Choroid plexus epithelial cell (primary cell): ENCODE results near the gene IFT81.

Source experiments
- DNase-seq: peaks from one replicate; pipeline ENCODE4 v3.0.0-alpha.2; 2010; ENCODE audit warnings: low read depth
- H3K4me3 ChIP-seq: 2 replicates; pipeline ENCODE4 v1.5.1; 2011; ENCODE audit warnings: low read depth, mild to moderate bottlenecking, control low read depth, low read length, moderate library complexity
- TF ChIP-seq, protein P1 (sequence below): conservative IDR thresholded peaks from 2 replicates; pipeline ENCODE4 v1.5.1; 2011; ENCODE audit warnings: low read depth, mild to moderate bottlenecking, control low read depth, inconsistent platforms, low read length, moderate library complexity

Gene IFT81

DNA sequence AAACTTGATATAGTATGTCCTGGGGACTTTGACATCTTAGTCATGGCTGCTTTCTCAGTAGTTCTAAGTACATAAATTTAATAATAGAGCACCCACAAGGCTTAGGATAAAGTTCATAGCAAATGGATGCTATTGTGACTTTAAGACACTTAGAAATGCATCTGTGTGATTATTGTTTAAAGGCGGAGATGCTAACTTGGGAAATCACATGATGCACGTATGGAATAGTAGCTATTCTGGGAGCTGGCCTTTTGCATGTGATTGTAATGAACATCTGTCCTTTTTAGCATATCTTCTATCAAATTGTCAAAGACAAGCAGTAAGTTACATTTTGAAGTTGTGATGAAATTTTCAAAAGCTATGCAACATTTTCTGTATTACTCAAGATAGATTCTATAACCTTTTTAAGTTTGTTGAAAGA lies 110.2 kb downstream of the IFT81 start:
- no peak overlapping the region for H3K4me3 ChIP-seq
- TF ChIP-seq, protein P1, sequence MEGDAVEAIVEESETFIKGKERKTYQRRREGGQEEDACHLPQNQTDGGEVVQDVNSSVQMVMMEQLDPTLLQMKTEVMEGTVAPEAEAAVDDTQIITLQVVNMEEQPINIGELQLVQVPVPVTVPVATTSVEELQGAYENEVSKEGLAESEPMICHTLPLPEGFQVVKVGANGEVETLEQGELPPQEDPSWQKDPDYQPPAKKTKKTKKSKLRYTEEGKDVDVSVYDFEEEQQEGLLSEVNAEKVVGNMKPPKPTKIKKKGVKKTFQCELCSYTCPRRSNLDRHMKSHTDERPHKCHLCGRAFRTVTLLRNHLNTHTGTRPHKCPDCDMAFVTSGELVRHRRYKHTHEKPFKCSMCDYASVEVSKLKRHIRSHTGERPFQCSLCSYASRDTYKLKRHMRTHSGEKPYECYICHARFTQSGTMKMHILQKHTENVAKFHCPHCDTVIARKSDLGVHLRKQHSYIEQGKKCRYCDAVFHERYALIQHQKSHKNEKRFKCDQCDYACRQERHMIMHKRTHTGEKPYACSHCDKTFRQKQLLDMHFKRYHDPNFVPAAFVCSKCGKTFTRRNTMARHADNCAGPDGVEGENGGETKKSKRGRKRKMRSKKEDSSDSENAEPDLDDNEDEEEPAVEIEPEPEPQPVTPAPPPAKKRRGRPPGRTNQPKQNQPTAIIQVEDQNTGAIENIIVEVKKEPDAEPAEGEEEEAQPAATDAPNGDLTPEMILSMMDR = no peak
- peak; percentile 44 for DNase-seq

DNA sequence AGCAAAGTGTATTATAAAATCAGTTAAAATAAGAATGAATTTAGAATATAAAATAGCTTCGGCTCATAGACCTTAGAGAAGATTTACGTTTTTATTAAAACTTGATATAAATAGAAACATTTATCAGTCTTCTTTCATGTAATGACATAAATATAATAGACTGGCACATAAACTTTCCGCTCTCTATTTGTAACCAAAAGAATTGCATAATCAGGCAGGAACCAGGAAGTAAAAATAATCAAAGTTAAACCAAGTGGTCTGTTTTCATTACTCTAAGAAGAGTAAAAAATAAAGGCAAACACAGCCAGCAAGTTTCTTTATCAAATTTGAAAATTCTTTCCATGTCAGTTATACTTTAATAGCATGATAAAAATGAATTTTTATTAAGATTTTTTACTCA lies 110.6 kb downstream of the IFT81 start:
- TF ChIP-seq, protein P1 = no peak
- H3K4me3 ChIP-seq = no peak overlapping the region
- DNase-seq = peak; percentile 50

DNA sequence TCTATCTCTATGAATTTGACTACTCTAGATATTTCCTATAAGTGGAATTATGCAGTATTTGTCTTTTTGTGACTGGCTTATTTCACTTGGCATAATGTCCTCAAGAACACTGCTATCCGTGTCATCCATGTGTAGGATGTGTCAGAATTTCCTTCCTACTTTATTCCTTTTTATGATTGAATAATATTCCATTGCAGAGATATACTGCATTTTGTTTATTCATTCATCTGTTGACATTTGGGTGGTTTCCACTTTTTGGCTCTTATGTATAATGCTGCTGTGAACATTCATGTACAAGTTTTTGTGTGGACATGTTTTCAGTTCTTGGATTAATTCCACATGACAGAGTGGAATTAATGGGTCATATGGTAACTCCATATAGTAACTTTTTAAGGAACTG lies 111.2 kb downstream of the IFT81 start:
- H3K4me3 ChIP-seq = no peak overlapping the region
- no peak for DNase-seq
- TF ChIP-seq, protein P1 = no peak

DNA sequence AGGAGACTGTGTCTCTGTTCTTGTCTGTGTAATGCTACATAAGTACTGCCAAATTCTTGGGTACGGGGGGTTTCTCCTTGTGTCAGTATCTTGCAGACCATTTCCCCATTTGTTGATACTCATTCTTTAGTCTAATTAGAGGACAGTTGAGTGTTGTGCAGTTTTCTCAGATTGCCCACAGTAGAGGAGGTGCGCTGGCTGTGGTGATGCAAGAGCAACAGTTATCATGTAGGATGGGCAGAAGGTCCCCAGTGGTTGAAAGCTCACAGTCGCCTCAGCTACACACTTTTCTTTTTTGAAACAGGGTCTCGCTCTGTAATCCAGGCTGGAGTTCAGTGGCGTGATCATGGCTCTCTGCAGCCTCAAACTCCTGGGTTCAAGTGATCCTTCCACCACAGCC lies 119.1 kb downstream of the IFT81 start:
- TF ChIP-seq, protein P1 = no peak
- DNase-seq = no peak
- no peak overlapping the region for H3K4me3 ChIP-seq

DNA sequence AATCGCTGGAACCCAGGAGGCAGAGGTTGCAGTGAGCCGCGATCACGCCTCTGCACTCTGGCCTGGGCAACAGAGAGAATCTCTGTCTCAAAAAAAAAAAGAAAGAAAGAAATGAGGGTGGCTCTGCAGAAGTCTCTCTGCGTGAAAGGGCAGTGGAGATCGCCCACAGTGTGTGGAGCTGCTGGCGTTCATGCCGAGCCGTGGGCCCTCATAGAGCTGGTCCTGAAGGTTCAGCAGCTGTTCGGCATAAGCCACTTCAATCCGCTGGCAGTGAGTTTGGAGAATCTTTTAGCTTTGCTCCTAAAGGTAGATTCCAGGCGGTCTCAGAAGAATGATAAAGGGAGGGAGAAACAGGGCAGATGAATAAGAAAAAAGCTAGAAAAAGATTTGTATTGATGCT lies 120.2 kb downstream of the IFT81 start:
- DNase-seq = no peak
- TF ChIP-seq, protein P1 = no peak

DNA sequence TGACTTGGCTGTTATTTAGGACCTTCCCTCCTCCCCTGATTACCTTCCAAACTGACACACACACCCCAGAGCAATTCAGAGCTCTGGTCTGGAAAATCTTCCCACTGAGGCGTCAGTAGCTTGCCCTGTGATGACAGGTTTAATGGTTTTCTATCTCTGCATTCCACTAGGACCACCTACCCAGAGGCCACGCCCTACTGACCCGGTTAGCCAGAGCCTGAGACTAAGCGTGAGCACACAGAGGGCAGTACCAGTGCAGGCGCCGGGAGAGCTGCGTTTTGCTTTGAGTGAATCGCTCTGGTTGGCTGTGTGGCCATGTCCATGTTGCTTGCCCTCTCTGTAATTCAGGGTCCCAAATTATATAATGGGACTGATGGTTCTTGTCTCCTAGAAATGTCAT lies 120.7 kb downstream of the IFT81 start:
- no peak overlapping the region for H3K4me3 ChIP-seq
- no peak for DNase-seq
- TF ChIP-seq, protein P1 = no peak

More for the DNA sequence above, 120.2 kb downstream of the IFT81 start:
- H3K4me3 ChIP-seq = no peak overlapping the region

DNA sequence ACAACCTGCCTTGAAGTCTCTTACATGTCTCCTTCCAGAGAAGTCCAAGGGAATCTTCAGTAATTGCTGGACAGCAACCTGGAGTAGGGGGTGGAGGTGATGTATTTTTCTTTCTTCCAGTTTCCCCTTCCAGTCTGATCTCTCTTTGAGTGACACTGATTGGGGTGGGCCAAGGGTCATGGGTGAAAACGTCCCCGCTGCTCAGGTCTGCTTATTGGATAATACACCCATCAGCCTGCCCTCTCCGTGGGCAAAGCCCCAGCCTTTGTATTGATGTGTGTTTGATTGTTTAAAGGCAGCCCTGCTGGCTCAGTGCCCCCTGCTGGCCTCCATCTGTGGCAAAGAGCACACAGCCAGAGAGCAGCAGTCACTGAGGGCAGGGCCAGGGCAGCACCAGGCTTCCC lies 121.2 kb downstream of the IFT81 start:
- no peak overlapping the region for H3K4me3 ChIP-seq
- TF ChIP-seq, protein P1 = peak; percentile 60
- no peak for DNase-seq
